Upper lobe of right lung (tissue), 1 donor: ENCODE results near the gene KCNA1. TPM values are rescaled to one million over a fixed set of nuclear protein-coding genes. Genes with fewer than 3 reads are reported as not detected.

Source experiments
- ATAC-seq: fragments of 200-7000 bp; cut with Tn5 transposase; one replicate; pipeline ENCODE4 v1.9.1; 2020; ENCODE audit warnings: mild to moderate bottlenecking, moderate library complexity
- DNase-seq: peaks from one replicate; pipeline ENCODE4 v3.0.0-alpha.2; 2020
- H3K27ac ChIP-seq: fragments of 200-600 bp; one replicate; pipeline ENCODE4 v1.8.0; 2022
- H3K27me3 ChIP-seq: fragments of 200-600 bp; one replicate; pipeline ENCODE4 v1.8.0; 2022; ENCODE audit warnings: mild to moderate bottlenecking
- H3K36me3 ChIP-seq: fragments of 200-600 bp; one replicate; pipeline ENCODE4 v1.8.0; 2022
- H3K4me1 ChIP-seq: fragments of 200-600 bp; one replicate; pipeline ENCODE4 v1.8.0; 2022
- H3K4me3 ChIP-seq: fragments of 200-600 bp; one replicate; pipeline ENCODE4 v1.8.0; 2022; ENCODE audit warnings: mild to moderate bottlenecking
- H3K9me3 ChIP-seq: fragments of 200-600 bp; one replicate; pipeline ENCODE4 v1.8.0; 2022
- intact Hi-C: fragments of 100-400 bp; cut with DNase I; formaldehyde crosslinking; loops from one replicate; pipeline ENCODE4 v1.11.0; 2022
- total RNA-seq: library from RNA; stranded (reverse); fragmentation: NEBNext Ultra II Directional; extraction: Animal tissue kit (Norgen Biotek cat#: 25700); gene quantifications from one replicate; pipeline ENCODE4 v1.2.1, GENCODE V29; 2021
- TF ChIP-seq, protein P1 (sequence below): fragments of 200-600 bp; IDR thresholded peaks from one replicate; pipeline ENCODE4 v1.8.0; 2022; ENCODE audit warnings: antibody characterized with exemption
- donor health status: DM: no; HTN: yes; CAD: no; lungs with severe emphysema.

KCNA1 gene
- total RNA-seq, 1 donor from 2014 or later: not detected

DNA sequence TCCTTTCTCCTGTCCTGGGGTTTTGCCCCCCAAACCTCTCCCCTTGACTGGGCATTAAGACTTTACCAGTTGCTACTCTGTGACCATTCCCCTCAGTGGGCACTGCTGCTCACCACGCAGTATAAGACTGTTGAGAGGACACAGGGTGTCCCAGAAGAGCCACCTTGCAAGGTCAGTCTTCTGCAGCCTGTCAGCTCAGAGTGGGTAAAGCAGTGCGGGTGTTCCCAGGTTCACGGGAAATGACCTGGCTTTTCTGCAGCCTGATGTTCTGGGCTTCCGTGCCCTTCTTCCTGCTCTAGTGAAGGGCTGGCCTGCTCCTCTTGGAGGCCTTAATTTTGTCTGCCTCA, 34.2 kb downstream of the KCNA1 start:
- Histone ChIP-seq H3K27me3 (peaks cover 3% of the 10 kb centered on the region), H3K36me3 (no peaks in the 10 kb centered on the region), H3K27ac (no peak overlapping the region), H3K4me3 (no peak overlapping the region), H3K4me1 (no peaks in the 10 kb centered on the region), H3K9me3 (no peaks in the 10 kb centered on the region)
- DNase-seq: no peak
- no peak for ATAC-seq
- intact Hi-C loops: no loop called here
- TF ChIP-seq, protein P1, sequence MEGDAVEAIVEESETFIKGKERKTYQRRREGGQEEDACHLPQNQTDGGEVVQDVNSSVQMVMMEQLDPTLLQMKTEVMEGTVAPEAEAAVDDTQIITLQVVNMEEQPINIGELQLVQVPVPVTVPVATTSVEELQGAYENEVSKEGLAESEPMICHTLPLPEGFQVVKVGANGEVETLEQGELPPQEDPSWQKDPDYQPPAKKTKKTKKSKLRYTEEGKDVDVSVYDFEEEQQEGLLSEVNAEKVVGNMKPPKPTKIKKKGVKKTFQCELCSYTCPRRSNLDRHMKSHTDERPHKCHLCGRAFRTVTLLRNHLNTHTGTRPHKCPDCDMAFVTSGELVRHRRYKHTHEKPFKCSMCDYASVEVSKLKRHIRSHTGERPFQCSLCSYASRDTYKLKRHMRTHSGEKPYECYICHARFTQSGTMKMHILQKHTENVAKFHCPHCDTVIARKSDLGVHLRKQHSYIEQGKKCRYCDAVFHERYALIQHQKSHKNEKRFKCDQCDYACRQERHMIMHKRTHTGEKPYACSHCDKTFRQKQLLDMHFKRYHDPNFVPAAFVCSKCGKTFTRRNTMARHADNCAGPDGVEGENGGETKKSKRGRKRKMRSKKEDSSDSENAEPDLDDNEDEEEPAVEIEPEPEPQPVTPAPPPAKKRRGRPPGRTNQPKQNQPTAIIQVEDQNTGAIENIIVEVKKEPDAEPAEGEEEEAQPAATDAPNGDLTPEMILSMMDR: no peak

DNA sequence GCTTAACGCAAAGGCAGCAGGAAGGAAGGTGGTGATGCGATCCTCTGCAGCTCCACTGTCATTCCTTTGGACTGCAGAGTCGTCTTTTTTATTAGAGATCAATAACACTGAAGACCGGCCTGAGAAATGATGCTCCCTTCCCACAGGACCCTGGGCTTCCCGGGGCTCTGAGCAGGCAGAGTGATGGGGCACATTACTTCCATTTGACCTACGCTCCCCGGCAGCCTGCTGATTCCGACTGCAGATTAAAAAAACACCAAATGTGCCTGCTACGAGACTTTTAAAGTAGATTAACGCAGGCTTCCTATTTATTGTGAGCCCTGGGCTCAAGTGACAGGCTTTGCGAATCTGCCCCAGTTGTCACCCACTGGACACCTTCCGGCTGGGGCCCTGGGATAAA, 37.5 kb downstream of the KCNA1 start:
- Histone ChIP-seq H3K27me3 (no peaks in the 10 kb centered on the region), H3K9me3 (no peaks in the 10 kb centered on the region), H3K27ac (no peak overlapping the region), H3K4me1 (no peaks in the 10 kb centered on the region), H3K4me3 (no peak overlapping the region), H3K36me3 (no peaks in the 10 kb centered on the region)
- no peak for ATAC-seq
- no peak for DNase-seq
- intact Hi-C loops: no loop called here
- TF ChIP-seq, protein P1: no peak

DNA sequence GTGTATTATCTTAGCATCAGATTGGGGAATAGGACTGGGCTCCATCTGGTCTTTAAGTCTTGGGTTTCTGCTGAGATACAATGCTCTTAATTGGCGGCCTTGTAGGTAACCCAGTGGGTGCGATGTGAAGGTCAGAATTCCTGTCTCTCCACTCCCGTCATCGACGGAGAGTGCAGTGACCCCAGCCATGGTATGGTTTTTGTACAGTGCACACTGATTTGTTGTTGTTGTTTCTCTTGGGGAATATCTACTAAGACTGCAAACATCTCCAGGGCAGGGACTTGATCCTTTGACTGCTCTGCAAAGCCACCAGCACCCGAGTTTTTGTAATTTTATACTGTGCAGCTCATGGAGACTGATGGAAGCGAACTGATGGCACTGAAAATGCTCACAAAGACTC, 41.4 kb downstream of the KCNA1 start:
- DNase-seq: no peak
- H3K27ac ChIP-seq: no peak overlapping the region
- H3K27me3 ChIP-seq: peaks cover 21% of the 10 kb centered on the region
- TF ChIP-seq, protein P1: no peak
- no peaks in the 10 kb centered on the region for H3K36me3 ChIP-seq
- intact Hi-C loops: no loop called here
- H3K4me3 ChIP-seq: no peak overlapping the region
- no peaks in the 10 kb centered on the region for H3K9me3 ChIP-seq
- no peak for ATAC-seq
- H3K4me1 ChIP-seq: no peaks in the 10 kb centered on the region

DNA sequence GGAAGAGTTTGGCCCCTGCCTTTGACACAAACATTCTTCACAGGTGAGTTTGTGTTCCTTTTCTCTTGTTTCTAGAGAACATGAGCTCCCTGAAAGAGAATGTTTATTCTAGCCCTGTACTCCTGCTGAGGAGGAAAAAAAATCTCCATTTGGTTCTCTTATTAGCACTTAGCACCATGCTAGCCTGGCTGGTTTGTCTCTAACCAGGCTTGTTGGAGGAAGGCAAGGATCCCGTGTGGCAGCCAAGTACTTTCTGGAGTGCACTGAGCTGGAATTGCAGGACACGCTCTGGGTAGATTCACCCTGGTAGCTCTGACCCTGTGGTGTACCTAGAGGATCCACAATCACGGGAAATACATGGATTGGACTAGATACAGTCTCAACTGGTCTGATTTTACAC, 41.9 kb downstream of the KCNA1 start:
- no peaks in the 10 kb centered on the region for H3K4me1 ChIP-seq
- DNase-seq (no peak), ATAC-seq (no peak)
- no peaks in the 10 kb centered on the region for H3K9me3 ChIP-seq
- peaks cover 21% of the 10 kb centered on the region for H3K27me3 ChIP-seq
- intact Hi-C loops: no loop called here
- H3K27ac ChIP-seq: no peak overlapping the region
- H3K4me3 ChIP-seq: no peak overlapping the region
- no peaks in the 10 kb centered on the region for H3K36me3 ChIP-seq
- TF ChIP-seq, protein P1: no peak

DNA sequence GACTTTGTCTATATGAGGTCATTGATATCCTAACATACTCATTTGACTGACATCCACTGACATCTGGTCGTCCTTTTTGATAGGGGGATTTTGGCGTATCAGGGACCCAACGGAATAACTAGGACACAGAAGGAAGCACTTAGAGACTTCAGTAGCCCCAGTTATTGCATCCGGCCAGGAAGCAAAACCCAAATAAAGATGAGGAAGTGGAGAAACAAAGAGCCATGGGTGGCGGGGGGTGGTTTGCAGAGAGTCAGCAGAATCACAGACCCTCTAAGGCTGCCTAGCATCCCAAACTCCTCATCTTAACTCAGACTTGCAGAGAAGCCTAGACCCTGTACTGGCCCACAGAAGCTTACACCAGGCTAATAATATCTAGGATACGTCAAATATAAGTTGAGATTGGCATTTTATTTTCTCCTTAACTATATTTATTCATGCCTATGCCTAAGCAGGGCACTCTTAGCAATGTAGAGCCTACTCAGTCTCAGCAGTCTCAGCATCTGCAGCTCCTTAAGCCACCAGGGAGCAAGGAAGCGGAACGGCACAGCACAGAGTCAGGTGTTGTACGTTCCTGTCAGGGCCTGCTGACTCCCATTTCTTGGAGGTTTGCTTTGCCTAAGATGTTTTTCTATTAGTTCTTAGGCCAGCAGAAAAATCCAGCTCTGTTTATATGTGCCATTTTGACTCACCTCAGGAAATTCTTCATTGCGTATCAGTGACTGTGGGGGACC, 45.1 kb downstream of the KCNA1 start:
- Histone ChIP-seq H3K36me3 (no peaks in the 10 kb centered on the region), H3K4me3 (no peak overlapping the region), H3K27ac (no peak overlapping the region), H3K27me3 (peaks cover 29% of the 10 kb centered on the region), H3K4me1 (no peaks in the 10 kb centered on the region), H3K9me3 (no peaks in the 10 kb centered on the region)
- TF ChIP-seq, protein P1: no peak
- intact Hi-C loops: no loop called here
- ATAC-seq: no peak
- DNase-seq: no peak

DNA sequence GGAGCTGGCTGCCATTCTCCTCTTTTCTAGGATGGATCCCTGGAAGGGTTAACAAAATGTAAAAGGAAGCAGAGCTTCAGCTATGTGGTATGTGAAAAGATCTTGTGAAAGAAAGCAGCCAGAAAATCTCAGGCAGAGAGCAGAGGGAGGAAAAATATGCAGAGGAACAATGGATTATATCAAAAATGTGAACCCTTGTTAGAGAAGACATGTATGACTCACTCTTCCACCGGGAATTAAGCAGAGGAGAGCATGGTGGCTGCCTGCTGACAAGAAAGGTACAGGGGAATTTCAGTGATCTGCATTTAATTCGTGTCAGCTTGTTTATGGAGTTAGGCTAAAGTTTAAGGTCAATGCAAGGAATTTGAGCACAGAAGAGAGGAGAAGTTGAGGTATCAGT, 46.3 kb downstream of the KCNA1 start:
- H3K27me3 ChIP-seq: peaks cover 40% of the 10 kb centered on the region
- ATAC-seq: no peak
- H3K27ac ChIP-seq: no peak overlapping the region
- H3K4me1 ChIP-seq: no peaks in the 10 kb centered on the region
- no peak overlapping the region for H3K4me3 ChIP-seq
- H3K36me3 ChIP-seq: no peaks in the 10 kb centered on the region
- TF ChIP-seq, protein P1: no peak
- DNase-seq: no peak
- H3K9me3 ChIP-seq: no peaks in the 10 kb centered on the region
- intact Hi-C loops: no loop called here
